ENCODE results near the gene ERO1B.

GRCh38 chr1:236315518-236315917, 33.8 kb upstream of the ERO1B start:
- TF ChIP-seq CTCF (IDR thresholded peaks at IDR 0.05; ENCODE audit: insufficient read depth, low read length, poor library complexity, severe bottlenecking) (no peak), EZH2phosphoT487 (conservative IDR thresholded peaks at IDR 0.05; ENCODE audit: low read length) (no peak)
